RWPE2 (cell line): ENCODE data around the gene DHRS2.

Experiments
- ATAC-seq: fragments of 200-7000 bp; cut with Tn5 transposase; 3 replicates; pipeline ENCODE4 v1.9.1; 2021; ENCODE audit warnings: low read depth
- DNase-seq: peaks from one replicate; pipeline ENCODE4 v3.0.0-alpha.2; 2020; ENCODE audit warnings: low spot score
- H3K27ac ChIP-seq: fragments of 450-650 bp; 2 replicates; pipeline ENCODE4 v1.5.1; 2017; ENCODE audit warnings: mild to moderate bottlenecking; ENCODE audit not compliant: poor library complexity, severe bottlenecking
- H3K27me3 ChIP-seq: fragments of 250-450 bp; sonication (Bioruptor Pico); 2 replicates; pipeline ENCODE4 v1.5.1; 2021; ENCODE audit warnings: mild to moderate bottlenecking, moderate library complexity; ENCODE audit not compliant: insufficient read depth, poor library complexity, severe bottlenecking
- H3K36me3 ChIP-seq: fragments of 250-450 bp; sonication (Bioruptor Pico); 2 replicates; pipeline ENCODE4 v1.5.1; 2020; ENCODE audit warnings: low read depth, mild to moderate bottlenecking, moderate library complexity
- H3K4me1 ChIP-seq: fragments of 250-450 bp; sonication (Bioruptor Pico); 2 replicates; pipeline ENCODE4 v1.5.1; 2021; ENCODE audit warnings: mild to moderate bottlenecking, moderate library complexity; ENCODE audit not compliant: insufficient read depth, poor library complexity, severe bottlenecking
- H3K4me3 ChIP-seq: fragments of 250-450 bp; sonication (Bioruptor Pico); 2 replicates; pipeline ENCODE4 v1.5.1; 2021; ENCODE audit warnings: mild to moderate bottlenecking, moderate library complexity; ENCODE audit not compliant: severe bottlenecking
- H3K9me3 ChIP-seq: fragments of 250-450 bp; sonication (Bioruptor Pico); 2 replicates; pipeline ENCODE4 v1.5.1; 2021; ENCODE audit warnings: mild to moderate bottlenecking, moderate library complexity; ENCODE audit not compliant: severe bottlenecking
- TF ChIP-seq, protein P1 (sequence below): fragments of 450-650 bp; IDR thresholded peaks from one replicate; pipeline ENCODE4 v1.5.1; 2017; ENCODE audit warnings: mild to moderate bottlenecking, moderate library complexity; ENCODE audit not compliant: poor library complexity, severe bottlenecking

DHRS2 gene

DNA sequence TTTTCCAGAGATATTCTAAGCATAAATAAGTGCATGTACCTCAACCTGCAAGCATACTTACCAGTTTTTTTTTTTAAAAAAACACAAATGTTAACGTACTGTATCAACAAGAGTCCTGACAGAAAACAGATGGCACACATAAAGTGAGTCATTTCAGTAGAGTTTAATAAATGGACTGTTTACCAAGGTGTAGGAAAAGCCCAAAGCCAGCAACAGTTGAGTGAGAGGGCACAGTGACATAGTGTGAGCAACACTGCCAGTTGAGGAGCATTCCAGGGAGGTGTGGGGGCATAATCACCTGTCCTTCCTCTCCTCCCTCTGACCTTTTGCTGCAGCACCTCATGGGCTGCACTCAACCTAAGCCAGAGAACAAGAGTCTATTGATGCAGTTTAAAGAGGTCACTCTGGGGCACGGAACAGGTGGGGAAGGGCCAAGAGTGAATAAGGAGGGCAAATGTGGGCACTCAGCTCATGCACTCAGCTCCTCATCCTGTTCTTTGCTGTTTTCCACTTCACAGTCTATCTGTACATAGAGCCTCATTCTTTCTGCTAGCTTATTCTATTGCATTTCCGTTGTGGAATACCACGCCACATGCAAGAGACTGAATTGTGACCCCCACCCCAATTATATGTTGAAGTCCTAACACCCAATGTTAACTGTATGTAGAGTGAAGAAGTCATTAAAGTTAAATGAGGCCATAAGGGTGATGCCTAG is 29.3 kb downstream of the DHRS2 start:
- TF ChIP-seq, protein P1, sequence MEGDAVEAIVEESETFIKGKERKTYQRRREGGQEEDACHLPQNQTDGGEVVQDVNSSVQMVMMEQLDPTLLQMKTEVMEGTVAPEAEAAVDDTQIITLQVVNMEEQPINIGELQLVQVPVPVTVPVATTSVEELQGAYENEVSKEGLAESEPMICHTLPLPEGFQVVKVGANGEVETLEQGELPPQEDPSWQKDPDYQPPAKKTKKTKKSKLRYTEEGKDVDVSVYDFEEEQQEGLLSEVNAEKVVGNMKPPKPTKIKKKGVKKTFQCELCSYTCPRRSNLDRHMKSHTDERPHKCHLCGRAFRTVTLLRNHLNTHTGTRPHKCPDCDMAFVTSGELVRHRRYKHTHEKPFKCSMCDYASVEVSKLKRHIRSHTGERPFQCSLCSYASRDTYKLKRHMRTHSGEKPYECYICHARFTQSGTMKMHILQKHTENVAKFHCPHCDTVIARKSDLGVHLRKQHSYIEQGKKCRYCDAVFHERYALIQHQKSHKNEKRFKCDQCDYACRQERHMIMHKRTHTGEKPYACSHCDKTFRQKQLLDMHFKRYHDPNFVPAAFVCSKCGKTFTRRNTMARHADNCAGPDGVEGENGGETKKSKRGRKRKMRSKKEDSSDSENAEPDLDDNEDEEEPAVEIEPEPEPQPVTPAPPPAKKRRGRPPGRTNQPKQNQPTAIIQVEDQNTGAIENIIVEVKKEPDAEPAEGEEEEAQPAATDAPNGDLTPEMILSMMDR: no peak
- Histone ChIP-seq H3K9me3 (no peaks in the 10 kb centered on the region), H3K27ac (no peak overlapping the region)

DNA sequence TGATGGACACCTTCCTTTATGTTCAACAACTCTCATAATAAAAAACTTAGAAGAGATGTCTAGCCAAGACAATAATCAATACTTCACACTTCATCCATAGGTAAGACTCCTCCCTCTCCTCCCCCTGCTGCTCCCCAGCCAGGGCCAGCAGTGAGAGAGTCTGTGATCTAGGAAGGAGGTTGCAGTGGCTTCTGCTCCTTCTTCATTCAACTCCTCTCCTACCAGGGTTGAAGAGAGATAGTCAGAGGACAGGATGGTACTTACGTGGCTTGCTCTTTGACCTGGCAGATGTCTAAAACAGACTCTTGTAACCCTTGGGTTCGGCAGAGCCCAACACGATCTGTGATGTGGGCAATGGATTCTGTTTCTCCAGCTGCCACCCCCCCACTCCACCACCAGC is 31.0 kb downstream of the DHRS2 start:
- ATAC-seq (no peak), DNase-seq (no peak)
- peaks cover 4% of the 10 kb centered on the region for H3K27me3 ChIP-seq
- H3K9me3 ChIP-seq: no peaks in the 10 kb centered on the region
- H3K4me1 ChIP-seq: no peaks in the 10 kb centered on the region
- H3K36me3 ChIP-seq: no peaks in the 10 kb centered on the region
- H3K4me3 ChIP-seq: no peak overlapping the region
- no peak overlapping the region for H3K27ac ChIP-seq
- TF ChIP-seq, protein P1: no peak

More for the DNA sequence above, 29.3 kb downstream of the DHRS2 start:
- no peak for DNase-seq
- H3K36me3 ChIP-seq: no peaks in the 10 kb centered on the region
- H3K4me1 ChIP-seq: no peaks in the 10 kb centered on the region
- no peak overlapping the region for H3K4me3 ChIP-seq
- H3K27me3 ChIP-seq: peaks cover 4% of the 10 kb centered on the region
- ATAC-seq: no peak

DNA sequence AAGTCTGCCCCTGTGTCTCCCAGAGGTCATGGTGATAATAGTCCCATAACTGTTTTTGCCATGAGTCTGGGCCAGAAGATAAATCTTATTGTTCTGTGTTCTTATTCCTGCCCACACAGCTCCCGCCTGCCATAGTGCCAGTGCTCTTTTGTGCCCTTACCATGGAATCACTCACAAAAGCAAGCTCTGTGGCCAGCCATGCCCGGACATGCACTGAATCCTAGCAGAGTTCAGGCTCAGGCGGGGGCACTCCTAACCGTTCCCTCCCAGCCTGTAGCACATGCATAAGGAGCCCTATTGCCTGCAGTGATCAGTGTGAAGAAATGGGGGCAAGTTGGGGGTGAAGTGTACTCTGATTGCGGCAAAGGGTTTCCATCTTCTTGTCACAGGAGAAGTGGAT is 33.3 kb downstream of the DHRS2 start:
- DNase-seq (no peak), ATAC-seq (no peak)
- TF ChIP-seq, protein P1: no peak
- no peak overlapping the region for H3K4me3 ChIP-seq
- peaks cover 4% of the 10 kb centered on the region for H3K27me3 ChIP-seq
- H3K4me1 ChIP-seq: no peaks in the 10 kb centered on the region
- no peak overlapping the region for H3K27ac ChIP-seq
- H3K9me3 ChIP-seq: no peaks in the 10 kb centered on the region
- H3K36me3 ChIP-seq: no peaks in the 10 kb centered on the region

DNA sequence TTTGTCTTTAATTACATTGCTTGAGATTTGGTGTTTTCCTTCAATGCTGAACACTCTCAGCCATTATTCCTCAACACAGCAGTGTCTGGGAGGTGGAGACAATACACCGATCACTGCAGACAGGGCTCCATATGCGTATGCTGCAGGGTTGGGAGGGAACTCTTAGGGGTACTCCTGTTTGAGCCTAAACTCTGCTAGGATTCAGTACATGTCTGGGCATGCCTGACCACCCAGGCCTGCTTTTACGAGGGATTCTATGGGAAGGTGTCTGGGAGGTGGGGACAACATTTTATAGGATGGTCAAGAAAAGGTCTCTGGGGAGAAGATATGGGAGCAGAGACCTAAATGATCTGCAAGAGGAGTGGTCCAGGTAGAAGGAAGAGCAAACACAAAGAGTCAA is 34.3 kb downstream of the DHRS2 start:
- Histone ChIP-seq H3K36me3 (no peaks in the 10 kb centered on the region), H3K4me3 (no peak overlapping the region), H3K27me3 (peaks cover 4% of the 10 kb centered on the region), H3K27ac (no peak overlapping the region), H3K4me1 (no peaks in the 10 kb centered on the region), H3K9me3 (no peaks in the 10 kb centered on the region)
- DNase-seq (no peak), ATAC-seq (no peak)
- TF ChIP-seq, protein P1: no peak

DNA sequence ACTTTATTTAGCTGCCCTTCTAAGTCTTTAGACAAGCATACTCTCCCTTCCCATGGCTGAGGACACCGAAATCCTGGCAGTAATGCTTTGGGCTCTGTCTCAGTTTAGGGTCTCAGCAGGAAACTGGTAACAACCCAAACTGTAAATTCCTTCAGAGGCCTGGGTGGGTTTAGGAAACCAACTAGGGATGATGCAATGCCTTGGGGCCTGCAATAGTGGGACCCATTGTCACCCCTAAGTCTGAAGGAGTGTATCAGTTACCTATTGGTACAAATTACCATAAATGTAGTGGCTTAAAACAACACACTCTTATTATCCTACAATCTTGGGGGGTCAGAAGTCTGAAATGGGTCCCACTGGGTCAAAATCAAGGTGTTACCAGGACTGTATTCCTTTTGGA is 36.0 kb downstream of the DHRS2 start:
- H3K4me1 ChIP-seq: no peaks in the 10 kb centered on the region
- H3K27ac ChIP-seq: no peak overlapping the region
- H3K9me3 ChIP-seq: no peaks in the 10 kb centered on the region
- H3K36me3 ChIP-seq: no peaks in the 10 kb centered on the region
- DNase-seq (no peak), ATAC-seq (no peak)
- no peak overlapping the region for H3K4me3 ChIP-seq
- TF ChIP-seq, protein P1: no peak
- H3K27me3 ChIP-seq: peaks cover 5% of the 10 kb centered on the region
